CD14-positive monocyte (primary cell): ENCODE measurements around the gene AEN. TPM values are rescaled to one million over a fixed set of nuclear protein-coding genes. Genes with fewer than 3 reads are reported as not detected.

ENCODE experiments used
- DNase-seq, 3 donors: peaks; one replicate each; pipeline ENCODE4 v3.0.0-alpha.2; 2011 to 2022
- H2AFZ ChIP-seq: 2 replicates; pipeline ENCODE4 v1.6.0; 2012; ENCODE audit warnings: mild to moderate bottlenecking, low read depth, low read length, inconsistent platforms; ENCODE audit not compliant: insufficient read depth, poor library complexity, severe bottlenecking
- H3K27ac ChIP-seq, 2 donors: 1 replicate in 1 of 2; 2 replicates in 1 of 2; pipeline ENCODE4 v1.5.1; 2012 to 2013; ENCODE audit warnings: low read length in 2 of 2, control low read depth in 1 of 2, inconsistent platforms in 1 of 2, low read depth in 1 of 2, mild to moderate bottlenecking in 1 of 2
- H3K27me3 ChIP-seq, 2 donors: one replicate each; pipeline versions ENCODE4 v1.6.0 to v1.6.1; 2011 to 2013; ENCODE audit warnings: low read length in 2 of 2; ENCODE audit not compliant: control insufficient read depth in 2 of 2, insufficient read depth in 2 of 2
- H3K36me3 ChIP-seq, 2 donors: replicated peaks in 1 of 2; 1 replicate in 1 of 2; 2 replicates in 1 of 2; pipeline versions ENCODE4 v1.5.1 to v1.6.1; 2012 to 2013; ENCODE audit warnings: low read length in 2 of 2, control low read depth in 1 of 2, inconsistent platforms in 1 of 2, mild to moderate bottlenecking in 1 of 2; ENCODE audit not compliant: insufficient read depth in 2 of 2, control insufficient read depth in 1 of 2
- H3K4me1 ChIP-seq, 2 donors: 1 replicate in 1 of 2; 2 replicates in 1 of 2; pipeline versions ENCODE4 v1.5.1 to v1.6.1; 2012 to 2013; ENCODE audit warnings: low read length in 2 of 2, control low read depth in 1 of 2, inconsistent platforms in 1 of 2, mild to moderate bottlenecking in 1 of 2, moderate library complexity in 1 of 2; ENCODE audit not compliant: insufficient read depth in 2 of 2, control insufficient read depth in 1 of 2
- H3K4me2 ChIP-seq: replicated peaks from 2 replicates; pipeline ENCODE3; 2012; ENCODE audit warnings: low read length, moderate library complexity, mild to moderate bottlenecking; ENCODE audit not compliant: poor library complexity, severe bottlenecking; ENCODE audit errors: extremely low read depth
- H3K4me3 ChIP-seq, 3 experiments: fragments of 200-600 bp in 1 of 3; sonication (generic) in 1 of 3; replicated peaks in 1 of 3; 1 replicate in 2 of 3; 2 replicates in 1 of 3; pipeline ENCODE4 v1.5.1; 2011 to 2013; ENCODE audit warnings: low read length in 3 of 3, mild to moderate bottlenecking in 3 of 3, control low read depth in 2 of 3, low read depth in 2 of 3, inconsistent platforms in 1 of 3, moderate library complexity in 1 of 3
- H3K79me2 ChIP-seq: 2 replicates; pipeline ENCODE4 v1.6.0; 2012; ENCODE audit warnings: mild to moderate bottlenecking, control low read depth, inconsistent platforms, low read length, moderate library complexity; ENCODE audit not compliant: insufficient read depth
- H3K9ac ChIP-seq: 2 replicates; pipeline ENCODE4 v1.6.0; 2017; ENCODE audit warnings: low read length, mild to moderate bottlenecking; ENCODE audit not compliant: insufficient read depth, poor library complexity, severe bottlenecking
- H3K9me3 ChIP-seq, 2 donors: replicated peaks in 1 of 2; 1 replicate in 1 of 2; 2 replicates in 1 of 2; pipeline versions ENCODE4 v1.5.1 to v1.6.1; 2012 to 2013; ENCODE audit warnings: low read length in 2 of 2, control low read depth in 1 of 2; ENCODE audit not compliant: control insufficient read depth in 1 of 2, insufficient read depth in 1 of 2
- H4K20me1 ChIP-seq: 2 replicates; pipeline ENCODE4 v1.6.0; 2012; ENCODE audit warnings: mild to moderate bottlenecking, low read length, control low read depth, moderate library complexity; ENCODE audit not compliant: insufficient read depth
- H3K27ac Mint-ChIP-seq, 7 donors: one replicate each; pipeline ENCODE4 v1.8.0; 2020; ENCODE audit warnings: mild to moderate bottlenecking in 7 of 7, mixed read lengths in 7 of 7, moderate library complexity in 6 of 7, inconsistent platforms in 2 of 7
- H3K27me3 Mint-ChIP-seq, 3 donors: one replicate each; pipeline ENCODE4 v1.8.0; 2021 to 2022; ENCODE audit warnings: low read depth in 3 of 3, mild to moderate bottlenecking in 3 of 3, mixed read lengths in 3 of 3, moderate library complexity in 3 of 3, inconsistent platforms in 1 of 3
- H3K36me3 Mint-ChIP-seq, 2 donors: one replicate each; pipeline ENCODE4 v1.8.0; 2020; ENCODE audit warnings: mixed read lengths in 2 of 2, inconsistent platforms in 1 of 2, mild to moderate bottlenecking in 1 of 2
- H3K4me1 Mint-ChIP-seq: one replicate; pipeline ENCODE4 v1.8.0; 2020; ENCODE audit warnings: mild to moderate bottlenecking, mixed read lengths
- H3K4me3 Mint-ChIP-seq, 2 donors: one replicate each; pipeline ENCODE4 v1.8.0; 2020; ENCODE audit warnings: mild to moderate bottlenecking in 2 of 2, mixed read lengths in 2 of 2, moderate library complexity in 1 of 2
- H3K9me3 Mint-ChIP-seq, 7 donors: one replicate each; pipeline ENCODE4 v1.8.0; 2020 to 2022; ENCODE audit warnings: mixed read lengths in 7 of 7, mild to moderate bottlenecking in 6 of 7, moderate library complexity in 6 of 7, inconsistent platforms in 2 of 7
- WGBS: methylation state at CpG from one replicate; pipeline ENCODE4 v1.1.5; 2013; ENCODE audit warnings: missing lambda C conversion rate; ENCODE audit not compliant: insufficient coverage; 5-methylcytosine and 5-hydroxymethylcytosine counted together
- intact Hi-C, 2 donors: fragments of 100-400 bp; cut with micrococcal nuclease; formaldehyde crosslinking; loops; one replicate each; pipeline versions ENCODE4 v1.15.0 to v1.15.1; 2023
- polyA plus RNA-seq, 3 donors: library from polyadenylated mRNA; depleted of rRNA in 1 of 3; unstranded in 2 of 3; stranded (reverse) in 1 of 3; fragments of 300-500 nt in 2 of 3; fragments of >200 nt in 1 of 3; fragmentation: Illumina TruSeq in 2 of 3; gene quantifications; 1 replicate in 2 of 3; 2 replicates in 1 of 3; pipeline ENCODE4 v1.2.3, GENCODE V29; 2012 to 2021
- TF ChIP-seq, protein P1 (sequence below): fragments of 200-600 bp; IDR thresholded peaks from one replicate; pipeline ENCODE4 v1.8.0; 2022; ENCODE audit warnings: antibody characterized with exemption, mild to moderate bottlenecking

The AEN gene
- polyA plus RNA-seq, 3 donors = 4.6 to 10.7 (median 6.3) TPM

DNA sequence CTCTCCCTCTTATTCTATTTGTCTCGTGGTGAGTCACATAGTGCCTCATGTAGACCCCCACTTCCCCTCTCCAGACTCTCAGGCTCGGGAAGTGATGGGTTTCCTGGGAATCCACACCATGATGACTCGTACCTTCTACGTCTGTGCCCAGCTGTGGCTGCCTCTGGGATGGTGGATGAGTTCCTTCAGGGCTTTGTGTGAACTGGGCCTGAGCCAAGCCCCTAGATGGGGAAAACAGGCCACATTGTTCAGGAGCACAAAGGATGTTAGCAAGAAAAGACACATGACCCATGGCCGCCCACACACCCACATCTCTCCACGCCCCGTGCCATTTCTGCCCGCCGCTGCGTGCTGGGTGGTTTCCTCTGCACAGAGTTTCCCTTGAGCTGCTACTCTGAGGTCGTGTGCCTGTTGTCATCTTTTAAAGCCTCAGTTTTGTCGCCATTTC lies 28.2 kb downstream of the AEN start:
- H3K27me3 Mint-ChIP-seq = peaks cover 0 to 2% (median 1%) of the 10 kb centered on the region in 3 donors
- Histone ChIP-seq H3K27me3 (no peaks in the 10 kb centered on the region), H3K9me3 (no peaks in the 10 kb centered on the region), H3K9ac (no peak overlapping the region), H3K36me3 (no peaks in the 10 kb centered on the region), H3K4me1 (no peaks in the 10 kb centered on the region), H2AFZ (no peak overlapping the region), H3K4me2 (no peak overlapping the region), H3K4me3 (no peak overlapping the region), H4K20me1 (no peaks in the 10 kb centered on the region), H3K27ac (no peak overlapping the region), H3K79me2 (no peaks in the 10 kb centered on the region)
- peak in 1 of 3 donors; percentile 65 for DNase-seq
- peaks cover 3% of the 10 kb centered on the region for H3K4me1 Mint-ChIP-seq
- WGBS = 18% methylated on average over 6 of the region's 12 CpGs
- TF ChIP-seq, protein P1, sequence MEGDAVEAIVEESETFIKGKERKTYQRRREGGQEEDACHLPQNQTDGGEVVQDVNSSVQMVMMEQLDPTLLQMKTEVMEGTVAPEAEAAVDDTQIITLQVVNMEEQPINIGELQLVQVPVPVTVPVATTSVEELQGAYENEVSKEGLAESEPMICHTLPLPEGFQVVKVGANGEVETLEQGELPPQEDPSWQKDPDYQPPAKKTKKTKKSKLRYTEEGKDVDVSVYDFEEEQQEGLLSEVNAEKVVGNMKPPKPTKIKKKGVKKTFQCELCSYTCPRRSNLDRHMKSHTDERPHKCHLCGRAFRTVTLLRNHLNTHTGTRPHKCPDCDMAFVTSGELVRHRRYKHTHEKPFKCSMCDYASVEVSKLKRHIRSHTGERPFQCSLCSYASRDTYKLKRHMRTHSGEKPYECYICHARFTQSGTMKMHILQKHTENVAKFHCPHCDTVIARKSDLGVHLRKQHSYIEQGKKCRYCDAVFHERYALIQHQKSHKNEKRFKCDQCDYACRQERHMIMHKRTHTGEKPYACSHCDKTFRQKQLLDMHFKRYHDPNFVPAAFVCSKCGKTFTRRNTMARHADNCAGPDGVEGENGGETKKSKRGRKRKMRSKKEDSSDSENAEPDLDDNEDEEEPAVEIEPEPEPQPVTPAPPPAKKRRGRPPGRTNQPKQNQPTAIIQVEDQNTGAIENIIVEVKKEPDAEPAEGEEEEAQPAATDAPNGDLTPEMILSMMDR = no peak
- H3K9me3 Mint-ChIP-seq = peaks cover 0 to 2% (median 0%) of the 10 kb centered on the region in 7 donors
- intact Hi-C loops = no loop called here
- peaks cover 0 to 2% of the 10 kb centered on the region in 2 donors for H3K36me3 Mint-ChIP-seq
- H3K4me3 Mint-ChIP-seq = no peak overlapping the region
- H3K27ac Mint-ChIP-seq = peak overlapping the region; percentile 18 to 78 (median 52)

DNA sequence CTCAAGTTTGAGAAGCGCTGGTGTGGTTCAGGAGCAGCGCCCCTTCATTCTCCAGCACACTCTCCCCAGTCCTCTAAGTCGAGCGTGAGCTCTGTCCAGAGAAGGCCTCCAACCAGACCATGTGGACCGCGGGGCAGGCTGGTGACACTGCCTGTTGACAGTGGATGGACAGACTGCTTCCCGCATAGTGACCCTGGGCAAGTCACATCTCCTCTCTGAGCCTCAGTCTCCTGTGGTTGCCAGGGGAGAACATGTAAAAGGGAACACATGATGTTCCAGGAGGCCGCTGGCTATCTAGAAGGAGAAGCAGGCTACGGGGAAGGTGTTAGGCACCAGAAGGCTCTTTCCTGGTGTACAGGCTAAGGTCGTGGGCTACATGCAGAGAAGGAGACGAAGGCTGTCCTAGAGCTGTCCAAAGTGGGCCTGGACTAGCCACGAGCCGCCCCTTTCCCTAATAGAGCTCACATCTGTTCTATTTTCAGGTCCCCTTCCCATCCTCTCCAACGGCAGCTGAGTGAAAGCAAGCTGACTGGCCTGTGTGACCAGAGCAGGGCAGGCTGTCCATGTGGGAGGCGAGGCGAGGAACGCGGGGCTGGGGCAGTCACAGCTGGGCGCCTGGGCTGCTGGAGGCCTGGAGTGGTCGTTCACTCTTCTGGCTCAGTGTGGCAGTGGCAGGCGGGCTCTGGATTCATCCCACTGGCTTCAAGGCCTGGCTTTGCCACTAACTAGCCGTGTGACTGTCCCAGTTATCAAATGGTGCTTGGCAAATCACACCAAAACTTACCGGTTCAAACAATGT lies 28.8 kb downstream of the AEN start:
- 96% methylated on average over 19 of the region's 23 CpGs for WGBS
- peak overlapping the region in 4 of 7 donors; percentile 52 to 78 (median 62) for H3K27ac Mint-ChIP-seq
- H3K79me2 ChIP-seq = no peaks in the 10 kb centered on the region
- no peaks in the 10 kb centered on the region for H4K20me1 ChIP-seq
- H3K9me3 ChIP-seq = no peaks in the 10 kb centered on the region
- peaks cover 0 to 2% (median 0%) of the 10 kb centered on the region in 7 donors for H3K9me3 Mint-ChIP-seq
- intact Hi-C loops = loop anchor here in 1 of 2 donors (5.0 kb wide), 1 partner anchor 38 kb away; no protein-coding TSS in a partner anchor
- no peak overlapping the region for H3K9ac ChIP-seq
- no peak overlapping the region for H3K4me3 Mint-ChIP-seq
- H3K36me3 ChIP-seq = no peaks in the 10 kb centered on the region
- H3K27me3 ChIP-seq = no peaks in the 10 kb centered on the region
- TF ChIP-seq, protein P1 = no peak
- H3K4me2 ChIP-seq = no peak overlapping the region
- peaks cover 0 to 2% of the 10 kb centered on the region in 2 donors for H3K36me3 Mint-ChIP-seq
- H3K4me3 ChIP-seq = no peak overlapping the region
- no peak for DNase-seq
- no peaks in the 10 kb centered on the region for H3K4me1 ChIP-seq
- H3K4me1 Mint-ChIP-seq = peaks cover 3% of the 10 kb centered on the region
- peaks cover 0 to 2% (median 1%) of the 10 kb centered on the region in 3 donors for H3K27me3 Mint-ChIP-seq
- no peak overlapping the region for H2AFZ ChIP-seq
- no peak overlapping the region for H3K27ac ChIP-seq
